Activated naive CD8-positive, alpha-beta T cell treated with anti-CD3 and anti-CD28 coated beads for 36 hours (primary cell): ENCODE measurements around the gene CTSZ. TPM values are rescaled to one million over a fixed set of nuclear protein-coding genes. Genes with fewer than 3 reads are reported as not detected.
A peak's percentile ranks its signal among the peaks of the same experiment; 100 is the strongest.

Experiments
- DNase-seq: peaks from one replicate; pipeline ENCODE4 v3.0.0; 2021
- H3K27ac Mint-ChIP-seq: one replicate; pipeline ENCODE4 v1.8.0; 2022; ENCODE audit warnings: mild to moderate bottlenecking, moderate library complexity, mixed read lengths
- H3K27me3 Mint-ChIP-seq: one replicate; pipeline ENCODE4 v1.8.0; 2022; ENCODE audit warnings: mild to moderate bottlenecking, mixed read lengths
- H3K36me3 Mint-ChIP-seq: one replicate; pipeline ENCODE4 v1.8.0; 2021; ENCODE audit warnings: mild to moderate bottlenecking, mixed read lengths
- H3K4me1 Mint-ChIP-seq: one replicate; pipeline ENCODE4 v1.8.0; 2021; ENCODE audit warnings: mixed read lengths
- H3K4me3 Mint-ChIP-seq: one replicate; pipeline ENCODE4 v1.8.0; 2022; ENCODE audit warnings: mild to moderate bottlenecking, moderate library complexity, mixed read lengths
- H3K9me3 Mint-ChIP-seq: one replicate; pipeline ENCODE4 v1.8.0; 2022; ENCODE audit warnings: mixed read lengths
- total RNA-seq, 2 experiments: library from RNA; stranded (reverse); gene quantifications; one replicate each; pipeline ENCODE4 v1.2.3, GENCODE V29; 2021

The CTSZ gene
- total RNA-seq, 2 experiments from 2014 or later = 24.6 to 25.4 TPM

DNA sequence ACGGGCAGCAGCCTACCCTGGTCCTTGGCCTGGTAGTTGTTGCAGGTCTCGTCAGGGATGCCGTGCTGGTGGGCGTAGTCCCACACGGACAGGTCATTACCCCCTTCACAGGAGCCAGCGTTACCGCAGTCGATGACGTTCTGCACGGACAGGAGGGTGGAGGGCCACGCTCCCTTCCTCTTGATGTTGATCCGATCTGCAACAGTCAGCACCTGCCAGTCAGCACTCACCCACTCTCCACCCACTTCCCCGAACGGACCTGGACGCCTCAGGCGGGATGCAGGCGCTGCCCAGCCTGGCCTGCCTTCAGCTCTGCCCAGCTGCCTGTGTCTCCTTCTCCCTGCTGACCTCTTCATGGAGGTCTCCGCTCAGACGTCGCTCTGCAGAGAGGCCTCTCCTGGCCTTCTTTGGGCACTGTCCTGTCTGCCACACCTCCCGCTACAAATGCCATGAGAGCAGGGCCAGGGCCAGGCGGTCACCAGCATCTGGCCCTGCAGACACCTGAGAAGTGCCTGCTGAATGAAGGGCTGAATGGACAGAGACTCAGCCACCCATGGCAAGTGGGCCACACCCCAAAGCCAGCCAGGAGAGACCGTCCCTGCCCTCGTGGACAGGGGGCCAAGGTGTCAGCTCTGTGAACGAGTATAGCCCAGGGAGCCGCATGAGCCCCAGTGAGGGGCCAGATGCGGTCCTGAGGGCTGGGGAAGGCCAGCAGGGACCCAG, 5.4 kb downstream of the CTSZ start:
- H3K27ac Mint-ChIP-seq = no peak overlapping the region
- H3K4me1 Mint-ChIP-seq = peaks cover 25% of the 10 kb centered on the region
- no peak overlapping the region for H3K4me3 Mint-ChIP-seq
- no peaks in the 10 kb centered on the region for H3K9me3 Mint-ChIP-seq
- H3K36me3 Mint-ChIP-seq = peaks cover 8% of the 10 kb centered on the region
- no peak for DNase-seq
- no peaks in the 10 kb centered on the region for H3K27me3 Mint-ChIP-seq

DNA sequence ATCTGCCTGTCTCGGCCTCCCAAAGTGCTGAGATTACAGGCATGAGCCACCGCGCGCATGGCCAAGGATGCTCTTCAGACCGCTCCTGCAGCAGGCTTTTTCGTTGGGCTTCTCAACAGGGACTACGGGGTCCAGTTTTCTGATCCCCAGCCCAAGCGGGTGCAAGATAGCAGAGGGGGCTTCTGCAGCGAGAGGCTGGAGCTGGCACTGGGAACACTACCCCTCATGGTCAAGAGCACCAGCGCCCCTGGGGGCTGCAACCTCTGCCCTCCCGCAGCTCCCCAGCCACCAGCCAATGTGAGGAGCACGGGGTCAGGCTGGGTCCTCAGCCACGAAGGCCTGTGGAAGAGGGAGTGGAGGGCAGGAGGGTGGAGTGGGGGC, 6.0 kb downstream of the CTSZ start:
- Mint-ChIP-seq H3K27ac (no peak overlapping the region), H3K4me3 (no peak overlapping the region), H3K36me3 (peaks cover 9% of the 10 kb centered on the region), H3K9me3 (no peaks in the 10 kb centered on the region), H3K4me1 (peaks cover 22% of the 10 kb centered on the region), H3K27me3 (no peaks in the 10 kb centered on the region)
- DNase-seq = no peak

DNA sequence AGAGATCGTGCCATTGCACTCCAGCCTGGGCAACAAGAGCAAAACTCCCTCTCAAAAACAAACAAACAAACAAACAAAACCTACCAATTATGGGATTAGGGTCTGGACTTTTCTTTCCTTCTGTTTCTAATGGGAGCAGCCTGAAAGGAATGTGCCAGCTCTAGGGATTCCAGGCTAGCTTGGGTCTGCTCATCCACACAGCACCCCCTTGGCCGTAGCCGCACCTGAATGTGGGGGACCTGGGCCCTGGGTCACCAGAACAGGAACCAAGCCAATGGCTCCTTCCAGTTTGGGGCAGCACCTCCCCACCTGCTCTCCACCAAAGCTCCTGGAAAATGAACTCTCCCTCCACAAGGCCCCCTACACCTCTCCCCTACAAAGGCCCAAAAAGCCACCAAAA, 6.7 kb downstream of the CTSZ start:
- H3K4me1 Mint-ChIP-seq = peaks cover 21% of the 10 kb centered on the region
- H3K9me3 Mint-ChIP-seq = no peaks in the 10 kb centered on the region

DNA sequence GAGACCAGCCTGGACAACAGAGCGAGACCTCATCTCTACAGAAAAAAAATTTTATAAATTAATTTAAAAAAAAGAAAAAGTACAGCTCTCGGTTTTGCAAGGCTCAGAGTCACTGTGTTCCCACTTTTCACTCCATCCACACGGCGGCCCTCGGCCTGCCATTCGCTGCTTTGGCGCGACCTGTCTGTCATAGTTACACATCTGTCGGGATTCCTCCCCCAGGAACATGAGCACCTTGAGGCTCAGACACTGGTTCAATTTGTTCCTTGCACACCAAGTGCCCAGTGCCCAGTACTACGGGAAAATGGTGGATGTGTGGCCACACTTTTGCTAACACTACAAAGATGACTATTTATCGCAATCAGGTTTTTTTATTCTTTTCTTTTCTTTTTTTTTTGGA, 8.4 kb downstream of the CTSZ start:
- Mint-ChIP-seq H3K4me3 (no peak overlapping the region), H3K9me3 (no peaks in the 10 kb centered on the region), H3K27me3 (no peaks in the 10 kb centered on the region), H3K36me3 (peaks cover 16% of the 10 kb centered on the region), H3K4me1 (peaks cover 6% of the 10 kb centered on the region), H3K27ac (no peak overlapping the region)
- no peak for DNase-seq

More for the DNA sequence above, 6.7 kb downstream of the CTSZ start:
- no peak overlapping the region for H3K4me3 Mint-ChIP-seq
- DNase-seq = no peak
- H3K27me3 Mint-ChIP-seq = no peaks in the 10 kb centered on the region
- peaks cover 17% of the 10 kb centered on the region for H3K36me3 Mint-ChIP-seq
- H3K27ac Mint-ChIP-seq = no peak overlapping the region

DNA sequence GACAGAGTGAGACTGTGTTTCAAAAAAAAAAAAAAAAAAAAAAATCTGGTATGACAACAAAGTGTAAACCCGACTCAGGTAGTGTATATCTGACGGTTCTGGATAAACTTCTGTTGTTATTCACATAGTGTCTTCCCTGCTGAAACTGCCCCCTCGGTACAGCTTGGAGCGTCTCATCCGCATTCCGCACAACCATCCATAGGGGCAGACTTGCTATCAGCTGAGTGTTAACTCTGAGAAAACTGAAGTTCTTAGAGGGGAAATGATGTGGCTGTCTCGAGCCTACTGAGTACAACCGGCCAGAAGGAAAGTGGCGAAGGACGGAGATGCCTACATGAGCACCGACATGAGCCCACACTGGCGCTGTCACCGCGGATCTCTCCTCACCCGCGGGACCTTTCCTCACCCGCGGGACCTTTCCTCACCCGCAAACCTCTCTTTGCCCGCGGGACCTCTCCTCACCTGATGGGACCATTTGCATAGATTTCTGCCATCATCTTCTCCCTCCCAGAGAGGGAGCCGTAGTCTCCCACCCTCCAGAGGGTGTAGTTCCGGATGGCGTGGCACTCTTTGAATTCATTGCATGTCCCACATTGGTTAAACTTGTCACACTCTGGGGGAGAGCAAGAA, 9.8 kb downstream of the CTSZ start:
- peaks cover 16% of the 10 kb centered on the region for H3K36me3 Mint-ChIP-seq
- peak overlapping the region; percentile 25 for H3K27ac Mint-ChIP-seq

DNA sequence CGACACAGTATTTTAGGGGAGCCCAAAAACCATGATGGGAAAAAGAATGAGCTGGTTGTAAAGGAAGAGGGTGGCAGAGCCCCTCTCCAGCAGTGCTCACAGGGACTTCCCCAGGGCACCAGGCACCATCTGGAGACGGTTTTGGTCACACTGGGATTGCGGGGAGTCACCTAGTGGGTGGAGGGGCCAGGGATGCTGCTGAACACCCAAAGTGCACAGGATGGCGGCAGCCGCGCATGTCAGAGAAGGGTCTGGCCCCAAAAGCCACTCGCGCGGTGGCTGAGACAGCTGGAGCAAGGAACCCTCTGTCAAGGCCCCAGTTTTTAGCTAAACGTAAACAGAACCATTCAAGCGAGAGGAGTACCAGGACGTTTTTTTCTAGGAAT, 10.8 kb downstream of the CTSZ start:
- DNase-seq = no peak
- Mint-ChIP-seq H3K27ac (peak overlapping the region; percentile 51), H3K36me3 (peaks cover 20% of the 10 kb centered on the region), H3K9me3 (no peaks in the 10 kb centered on the region), H3K27me3 (no peaks in the 10 kb centered on the region), H3K4me1 (peaks cover 6% of the 10 kb centered on the region), H3K4me3 (no peak overlapping the region)

More for the DNA sequence above, 9.8 kb downstream of the CTSZ start:
- Mint-ChIP-seq H3K4me1 (peaks cover 6% of the 10 kb centered on the region), H3K4me3 (no peak overlapping the region), H3K9me3 (no peaks in the 10 kb centered on the region), H3K27me3 (no peaks in the 10 kb centered on the region)
- no peak for DNase-seq

DNA sequence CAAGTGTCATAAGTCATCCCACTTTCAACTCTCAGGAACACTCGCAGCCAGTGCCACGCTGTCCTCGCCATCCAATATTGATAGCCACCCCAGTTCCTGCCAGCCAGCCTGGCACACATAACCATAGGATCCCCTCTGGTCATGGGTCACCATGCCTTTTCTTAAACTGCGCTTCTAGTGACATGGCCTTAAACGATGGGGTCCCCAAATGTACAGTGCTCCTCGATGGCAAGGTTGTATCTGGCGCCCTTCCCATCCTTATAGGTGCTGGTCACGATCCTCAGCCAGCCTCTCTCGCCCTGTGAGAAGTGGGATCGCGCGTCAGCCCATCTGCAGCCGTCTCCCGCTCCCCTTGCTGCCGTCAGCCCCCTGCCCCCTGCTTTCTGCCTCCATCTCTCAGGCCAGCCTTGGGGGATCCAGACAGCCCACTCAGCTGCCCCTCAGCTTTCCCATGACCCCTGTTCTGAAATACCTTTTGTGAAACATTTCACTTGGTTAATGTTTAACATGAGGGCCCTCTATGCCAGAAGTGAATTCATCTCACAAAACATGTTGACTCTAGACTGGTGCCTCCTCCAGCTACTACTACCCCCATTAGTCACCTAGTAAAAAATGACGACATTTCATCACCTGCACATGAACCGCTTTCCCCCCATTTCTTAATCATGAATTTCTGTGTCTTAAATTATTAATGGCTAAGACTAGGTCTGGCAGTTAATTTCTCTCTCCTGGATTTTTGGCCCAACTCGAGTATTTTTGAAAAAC, 11.4 kb downstream of the CTSZ start:
- Mint-ChIP-seq H3K9me3 (no peaks in the 10 kb centered on the region), H3K4me1 (peaks cover 6% of the 10 kb centered on the region), H3K4me3 (no peak overlapping the region), H3K27ac (peak overlapping the region; percentile 62), H3K36me3 (peaks cover 20% of the 10 kb centered on the region), H3K27me3 (no peaks in the 10 kb centered on the region)
- no peak for DNase-seq

DNA sequence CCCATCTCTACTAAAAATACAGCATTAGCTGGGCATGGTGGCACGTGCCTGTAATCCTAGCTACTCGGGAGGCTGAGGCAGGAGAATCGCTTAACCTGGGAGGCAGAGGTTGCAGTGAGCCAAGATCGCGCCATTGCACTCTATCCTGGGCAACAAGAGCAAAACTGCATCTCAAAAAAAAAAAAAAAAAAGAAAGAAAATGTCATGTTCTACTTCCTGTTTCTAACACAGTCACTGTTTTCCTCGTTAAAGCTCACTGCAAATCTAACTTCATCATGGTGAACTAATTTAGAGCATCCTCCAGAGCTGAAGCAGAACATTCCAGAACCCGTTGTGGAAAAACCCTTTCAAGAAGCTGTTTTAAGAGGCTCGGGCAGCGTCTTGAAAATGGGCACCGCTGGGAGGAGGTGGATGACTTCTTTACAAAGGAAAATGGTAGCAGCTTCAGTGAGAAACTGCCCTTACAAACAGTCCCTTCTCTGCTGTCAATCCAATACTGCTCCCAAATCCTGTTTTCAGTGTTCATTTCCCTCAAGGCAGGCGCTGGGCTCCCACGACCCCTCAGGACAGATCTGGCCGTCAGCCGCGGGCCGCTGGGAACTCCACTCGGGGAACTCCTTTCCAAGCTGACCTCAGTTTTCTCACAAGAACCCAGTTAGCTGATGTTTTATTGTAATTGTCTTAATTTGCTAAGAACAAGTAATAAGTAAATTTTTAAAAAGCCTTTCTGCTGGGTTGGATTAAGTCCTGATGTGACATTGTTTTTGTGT, 12.5 kb downstream of the CTSZ start:
- Mint-ChIP-seq H3K27me3 (no peaks in the 10 kb centered on the region), H3K4me3 (no peak overlapping the region), H3K27ac (peak overlapping the region; percentile 20), H3K4me1 (peaks cover 6% of the 10 kb centered on the region), H3K9me3 (no peaks in the 10 kb centered on the region), H3K36me3 (peaks cover 22% of the 10 kb centered on the region)
- DNase-seq = no peak

DNA sequence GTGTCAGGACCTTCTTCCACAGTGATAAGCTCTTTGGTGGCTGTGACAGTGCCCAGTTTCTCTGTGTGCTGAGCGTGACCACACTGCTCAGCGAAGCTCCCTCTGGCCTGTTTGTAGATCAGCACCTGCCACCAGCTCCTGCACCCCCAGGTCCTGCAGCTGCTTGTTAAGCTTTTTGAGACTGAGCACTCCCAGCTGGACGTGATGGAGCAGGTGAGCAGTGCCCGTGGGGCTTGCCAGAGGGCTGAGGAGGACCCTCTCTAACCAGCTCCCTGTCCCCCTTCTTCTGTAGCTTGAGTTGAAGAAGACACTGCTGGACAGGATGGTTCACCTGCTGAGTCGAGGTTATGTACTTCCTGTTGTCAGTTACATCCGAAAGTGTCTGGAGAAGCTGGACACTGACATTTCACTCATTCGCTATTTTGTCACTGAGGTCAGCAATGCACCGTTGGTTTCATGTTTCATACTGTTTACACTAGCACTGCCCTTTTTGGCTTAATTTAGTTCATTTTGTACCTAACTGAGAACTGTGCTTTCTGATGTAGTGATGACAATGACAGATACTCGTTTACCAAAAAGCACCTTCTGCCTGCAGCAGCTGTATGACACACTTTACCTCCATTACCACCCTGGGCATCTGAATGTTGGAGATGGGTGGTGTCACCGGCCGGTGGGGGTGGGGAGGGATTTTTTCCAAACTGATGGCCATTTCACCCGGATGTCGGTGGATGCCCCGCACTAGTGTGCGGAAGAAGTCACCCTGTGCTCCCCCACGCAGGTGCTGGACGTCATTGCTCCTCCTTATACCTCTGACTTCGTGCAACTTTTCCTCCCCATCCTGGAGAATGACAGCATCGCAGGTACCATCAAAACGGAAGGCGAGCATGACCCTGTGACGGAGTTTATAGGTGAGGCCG, 13.5 kb downstream of the CTSZ start:
- Mint-ChIP-seq H3K27ac (no peak overlapping the region), H3K9me3 (no peaks in the 10 kb centered on the region), H3K27me3 (no peaks in the 10 kb centered on the region), H3K36me3 (peaks cover 27% of the 10 kb centered on the region), H3K4me1 (peaks cover 6% of the 10 kb centered on the region), H3K4me3 (no peak overlapping the region)
- DNase-seq = no peak

DNA sequence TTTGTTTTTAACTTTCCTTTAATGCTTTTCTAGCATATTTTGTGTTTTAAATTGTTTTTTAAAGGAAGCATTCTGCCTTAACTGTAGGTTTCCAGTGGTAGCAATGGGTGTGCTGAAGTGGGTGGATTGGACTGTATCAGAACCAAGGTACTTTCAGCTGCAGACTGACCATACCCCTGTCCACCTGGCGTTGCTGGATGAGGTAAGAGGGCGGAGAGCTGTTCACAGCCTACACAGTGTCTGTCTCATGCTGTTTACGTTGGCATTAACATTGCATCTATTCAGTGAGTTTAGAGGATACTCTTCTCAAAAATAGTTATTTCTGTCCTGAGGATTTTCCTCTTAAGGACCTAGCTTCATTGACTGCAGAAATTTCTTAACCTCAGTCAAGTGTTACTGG, 14.1 kb downstream of the CTSZ start:
- Mint-ChIP-seq H3K36me3 (peaks cover 28% of the 10 kb centered on the region), H3K27me3 (no peaks in the 10 kb centered on the region), H3K4me3 (no peak overlapping the region), H3K4me1 (peaks cover 6% of the 10 kb centered on the region), H3K9me3 (no peaks in the 10 kb centered on the region), H3K27ac (no peak overlapping the region)
- no peak for DNase-seq

DNA sequence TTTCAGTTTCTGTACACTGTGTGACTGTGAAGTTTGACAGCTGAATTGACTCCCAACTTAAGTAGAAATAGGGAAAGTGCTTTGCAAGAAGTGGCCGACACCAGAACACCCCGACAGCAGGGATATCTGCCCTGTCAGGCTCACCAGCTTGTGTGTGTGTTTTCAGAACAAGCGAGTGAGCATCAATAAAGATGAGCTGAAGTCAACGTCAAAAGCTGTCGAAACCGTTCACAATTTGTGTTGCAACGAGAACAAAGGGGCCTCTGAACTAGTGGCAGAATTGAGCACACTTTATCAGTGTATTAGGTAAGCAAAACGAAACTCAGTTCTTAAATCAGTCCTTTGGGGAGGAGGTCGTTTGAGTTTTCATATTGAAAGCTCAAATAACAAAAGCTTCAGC, 15.3 kb downstream of the CTSZ start:
- no peak for DNase-seq
- H3K4me3 Mint-ChIP-seq = no peak overlapping the region
- H3K27ac Mint-ChIP-seq = no peak overlapping the region
- H3K4me1 Mint-ChIP-seq = peaks cover 6% of the 10 kb centered on the region
- H3K9me3 Mint-ChIP-seq = no peaks in the 10 kb centered on the region
- no peaks in the 10 kb centered on the region for H3K27me3 Mint-ChIP-seq
- H3K36me3 Mint-ChIP-seq = peaks cover 30% of the 10 kb centered on the region

DNA sequence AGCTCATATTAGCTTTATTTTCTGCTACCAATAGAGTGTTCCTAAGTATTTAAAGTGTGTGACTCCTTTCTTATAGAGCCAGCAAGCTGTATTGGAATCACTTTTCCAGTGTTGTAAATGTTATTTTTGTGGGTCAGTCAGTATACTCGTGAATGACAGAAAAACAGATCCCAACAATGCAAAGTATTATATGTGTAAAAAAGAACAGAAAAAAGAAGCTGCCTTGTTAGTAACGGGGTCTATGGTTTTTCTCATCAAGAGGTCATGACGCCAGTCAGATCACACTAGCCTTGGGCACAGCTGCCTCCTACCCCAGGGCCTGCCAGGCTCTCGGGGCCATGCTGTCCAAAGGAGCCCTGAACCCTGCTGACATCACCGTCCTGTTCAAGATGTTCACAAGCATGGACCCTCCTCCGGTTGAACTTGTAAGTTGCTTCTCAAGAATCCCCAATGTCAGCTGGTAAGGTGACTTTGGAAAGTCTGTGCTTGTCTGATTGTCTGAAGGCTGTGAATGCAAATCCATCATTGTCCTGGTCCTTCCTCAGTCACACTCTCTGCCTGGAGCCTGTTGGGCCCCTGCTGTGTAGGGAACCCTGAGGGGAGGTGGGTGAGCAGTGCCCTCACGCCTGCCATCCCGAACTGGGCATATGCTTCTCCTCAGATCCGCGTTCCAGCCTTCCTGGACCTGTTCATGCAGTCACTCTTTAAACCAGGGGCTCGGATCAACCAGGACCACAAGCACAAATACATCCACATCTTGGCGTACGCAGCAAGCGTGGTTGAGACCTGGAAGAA, 16.2 kb downstream of the CTSZ start:
- Mint-ChIP-seq H3K4me1 (peaks cover 5% of the 10 kb centered on the region), H3K27me3 (no peaks in the 10 kb centered on the region), H3K36me3 (peaks cover 27% of the 10 kb centered on the region), H3K4me3 (no peak overlapping the region), H3K27ac (no peak overlapping the region), H3K9me3 (no peaks in the 10 kb centered on the region)
- no peak for DNase-seq

DNA sequence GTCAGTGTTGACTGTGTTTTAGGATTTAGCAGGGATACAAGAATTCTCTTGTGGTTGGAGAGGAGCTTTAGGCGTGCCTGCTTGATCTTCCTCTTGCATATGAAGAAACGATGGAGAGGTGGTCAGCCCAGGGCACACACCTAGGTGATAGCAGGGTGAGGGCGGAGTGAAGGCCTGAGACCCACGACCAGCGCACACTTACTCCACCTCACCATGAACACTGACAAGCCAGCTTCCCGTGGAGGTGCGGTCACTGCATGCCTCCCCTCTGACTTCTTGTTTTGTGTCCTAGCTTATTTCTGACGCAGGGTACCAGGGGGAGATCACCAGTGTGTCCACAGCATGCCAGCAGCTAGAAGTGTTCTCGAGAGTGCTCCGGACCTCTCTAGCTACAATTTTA, 17.9 kb downstream of the CTSZ start:
- no peaks in the 10 kb centered on the region for H3K27me3 Mint-ChIP-seq

DNA sequence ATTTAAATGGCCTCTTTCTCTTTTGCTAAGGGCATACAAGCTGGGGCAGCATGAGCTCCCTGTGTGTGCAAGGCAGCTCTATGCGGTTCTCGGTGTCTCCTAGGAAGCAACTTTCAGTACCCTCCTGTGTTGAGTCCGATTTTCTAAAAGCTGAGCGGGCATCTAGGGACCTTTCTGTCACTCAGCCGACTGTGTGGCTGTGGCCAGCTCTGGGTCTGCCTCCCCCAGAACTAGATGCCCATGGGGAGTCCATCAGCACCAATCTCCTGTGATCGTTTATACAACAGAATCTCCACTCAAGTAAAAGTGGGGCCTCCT, 18.5 kb downstream of the CTSZ start:
- Mint-ChIP-seq H3K27ac (peak overlapping the region; percentile 37), H3K36me3 (peaks cover 27% of the 10 kb centered on the region), H3K27me3 (no peaks in the 10 kb centered on the region), H3K9me3 (no peaks in the 10 kb centered on the region), H3K4me1 (peaks cover 19% of the 10 kb centered on the region), H3K4me3 (no peak overlapping the region)
- DNase-seq = no peak

More for the DNA sequence above, 17.9 kb downstream of the CTSZ start:
- no peak overlapping the region for H3K27ac Mint-ChIP-seq
- H3K4me3 Mint-ChIP-seq = no peak overlapping the region
- no peaks in the 10 kb centered on the region for H3K9me3 Mint-ChIP-seq
- peaks cover 20% of the 10 kb centered on the region for H3K36me3 Mint-ChIP-seq
- DNase-seq = no peak
- peaks cover 13% of the 10 kb centered on the region for H3K4me1 Mint-ChIP-seq
